Ascending aorta (tissue), 2 donors: ENCODE results near the gene PRRT4. TPM values are rescaled to one million over a fixed set of nuclear protein-coding genes. Genes with fewer than 3 reads are reported as not detected.

ENCODE experiments used
- DNase-seq, 2 donors: peaks; one replicate each; pipeline ENCODE4 v3.0.0-alpha.2; 2019; ENCODE audit warnings: low spot score in 2 of 2
- H3K27ac ChIP-seq, 2 donors: fragments of 200-600 bp; sonication (generic); one replicate each; pipeline ENCODE4 v1.5.1; 2016 to 2017; ENCODE audit warnings: mild to moderate bottlenecking in 1 of 2
- H3K27me3 ChIP-seq: fragments of 200-600 bp; sonication (generic); one replicate; pipeline ENCODE4 v1.5.1; 2017
- H3K36me3 ChIP-seq, 2 donors: fragments of 200-600 bp; sonication (generic); one replicate each; pipeline ENCODE4 v1.5.1; 2016
- H3K4me1 ChIP-seq, 2 donors: fragments of 200-600 bp; sonication (generic); one replicate each; pipeline ENCODE4 v1.5.1; 2016 to 2017; ENCODE audit warnings: mild to moderate bottlenecking in 1 of 2
- H3K4me3 ChIP-seq, 2 donors: fragments of 200-600 bp; sonication (generic); one replicate each; pipeline ENCODE4 v1.5.1; 2016 to 2017; ENCODE audit warnings: mild to moderate bottlenecking in 1 of 2
- H3K9me3 ChIP-seq, 2 donors: fragments of 200-600 bp; sonication (generic); one replicate each; pipeline ENCODE4 v1.5.1; 2016
- CTCF ChIP-seq, 3 experiments: fragments of 200-600 bp in 2 of 3; fragments of 450-650 bp in 1 of 3; sonication (generic) in 2 of 3; IDR thresholded peaks; one replicate each; pipeline ENCODE4 v1.5.1; 2016 to 2019; ENCODE audit warnings: antibody characterized with exemption in 3 of 3, mild to moderate bottlenecking in 1 of 3, moderate library complexity in 1 of 3
- intact Hi-C: fragments of 100-400 bp; cut with DNase I; formaldehyde crosslinking; loops from one replicate; pipeline ENCODE4 v1.15.1; 2023
- total RNA-seq: library from RNA; depleted of rRNA; stranded (reverse); fragments of >200 nt; gene quantifications from one replicate; pipeline ENCODE4 v1.1.0, GENCODE V29; 2016

PRRT4 gene
- total RNA-seq, 1 donor from 2014 or later: 7.6 TPM

DNA sequence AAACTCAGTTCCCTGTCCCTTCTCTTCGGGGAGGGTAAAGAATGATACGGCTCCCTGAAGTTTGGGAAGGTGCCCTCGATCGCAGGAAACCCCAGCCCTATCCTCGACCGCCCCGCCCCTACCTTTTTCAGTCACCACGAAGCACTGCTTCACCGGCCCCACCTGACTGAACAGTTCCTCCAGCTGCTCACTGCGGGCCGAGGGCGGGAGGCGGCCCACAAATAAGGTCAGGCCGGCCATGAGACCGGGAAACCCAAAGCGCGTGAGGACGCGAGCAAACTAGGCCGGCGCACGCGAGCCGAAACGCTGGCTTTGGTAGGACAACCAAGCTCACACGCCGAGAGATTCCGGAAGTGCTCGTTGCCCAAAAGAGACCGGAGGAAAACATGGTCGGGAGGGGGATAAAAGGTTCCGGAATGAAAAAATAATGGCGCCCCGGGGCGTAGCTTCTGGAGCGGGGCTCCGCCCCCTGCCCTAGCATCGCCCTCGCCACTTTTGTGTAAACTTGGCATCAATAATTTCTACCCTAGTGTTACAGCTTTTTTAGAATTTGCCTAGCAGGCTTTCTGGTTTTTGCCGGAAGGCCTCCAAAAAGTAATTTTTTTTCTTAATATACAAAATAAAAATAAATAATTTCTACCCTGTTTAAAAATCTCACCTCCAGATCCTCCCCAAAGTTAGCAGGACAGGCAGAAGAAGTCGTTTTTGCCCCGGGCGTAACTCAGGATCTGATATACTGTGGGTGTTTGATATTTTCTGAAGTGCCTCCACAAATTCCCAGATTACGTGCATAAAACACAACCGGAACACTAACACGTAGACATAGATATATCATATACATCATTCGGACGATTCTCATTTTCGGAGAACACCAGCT, 17.7 kb downstream of the PRRT4 start, which contains the start of gene RBM28:
Gene RBM28, minus strand, starts transcription at position 355 of the 877 bp plus-strand sequence. Its CDS starts 115 bp downstream, at position 240.
- peak within 1 kb of the TSS; percentile 61 to 76 for H3K4me3 ChIP-seq
- H3K4me1 ChIP-seq: peaks cover 4 to 13% of the 10 kb centered on the region in 2 donors
- no peaks in the 10 kb centered on the region for H3K27me3 ChIP-seq
- TF ChIP-seq CTCF (IDR thresholded peaks at IDR 0.05): no peak
- peak within 1 kb of the TSS; percentile 66 to 69 for H3K27ac ChIP-seq
- intact Hi-C loops: loop anchor here (5.0 to 10.0 kb wide), 4 partner anchors 114 to 951 kb away; partner anchors contain the start of genes ARF5, GCC1, HILPDA and TNPO3
- no peaks in the 10 kb centered on the region for H3K9me3 ChIP-seq
- H3K36me3 ChIP-seq: peaks cover 3 to 6% of the 10 kb centered on the region in 2 donors
- DNase-seq: peak; percentile 59 to 92

DNA sequence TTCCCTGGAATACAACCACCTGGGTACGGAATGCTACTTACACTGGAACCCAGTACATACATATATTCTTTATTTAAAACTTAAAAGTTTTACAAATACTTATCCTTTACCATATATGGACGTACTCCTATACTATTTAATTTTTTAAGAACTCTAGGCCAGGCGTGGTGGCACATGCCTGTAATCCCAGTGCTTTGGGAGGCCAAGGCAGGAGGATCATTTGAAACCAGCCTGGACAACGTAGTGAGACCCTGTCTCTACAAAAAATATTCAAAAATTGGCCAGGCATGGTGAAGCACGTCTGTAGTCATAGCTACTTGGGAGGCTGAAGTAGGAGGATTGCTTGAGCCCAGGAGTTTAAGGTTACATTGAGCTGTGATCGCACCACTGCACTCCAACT, 19.8 kb downstream of the PRRT4 start:
- Histone ChIP-seq H3K27ac (no peak overlapping the region), H3K9me3 (no peaks in the 10 kb centered on the region), H3K27me3 (no peaks in the 10 kb centered on the region), H3K4me1 (peaks cover 4 to 13% of the 10 kb centered on the region in 2 donors), H3K36me3 (peaks cover 23 to 26% of the 10 kb centered on the region in 2 donors), H3K4me3 (peak overlapping the region in 1 of 2 donors; percentile 76)
- no peak for TF ChIP-seq CTCF (IDR thresholded peaks at IDR 0.05)
- DNase-seq: no peak
- intact Hi-C loops: loop anchor here (5.0 to 10.0 kb wide), 4 partner anchors 116 to 949 kb away; partner anchors contain the start of genes ARF5, GCC1, HILPDA and TNPO3

- no peak for DNase-seq
- intact Hi-C loops: no loop called here
- Histone ChIP-seq H3K27ac (no peak overlapping the region), H3K36me3 (peaks cover 70 to 75% of the 10 kb centered on the region in 2 donors), H3K27me3 (no peaks in the 10 kb centered on the region), H3K9me3 (no peaks in the 10 kb centered on the region), H3K4me1 (no peaks in the 10 kb centered on the region), H3K4me3 (no peak overlapping the region)
- no peak for TF ChIP-seq CTCF (IDR thresholded peaks at IDR 0.05)
These were observed 25.8 kb downstream of the PRRT4 start for GRCh38 chr7:128335730-128336129.

DNA sequence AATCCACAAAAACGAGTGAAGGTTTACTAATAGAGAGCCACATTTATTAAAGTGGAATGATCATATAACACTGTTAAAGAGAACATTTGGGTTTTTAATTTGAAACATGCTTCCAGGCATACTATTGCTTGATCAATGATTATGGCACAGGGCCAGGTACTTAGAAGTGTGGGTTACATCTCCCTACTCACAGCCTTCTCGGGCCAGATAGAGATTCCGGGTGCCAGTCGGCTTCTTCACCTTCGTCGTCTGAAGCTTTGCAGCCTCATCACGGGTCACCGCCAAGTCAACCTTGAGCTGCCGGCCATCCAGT, 37.2 kb downstream of the PRRT4 start:
- no peak for DNase-seq
- intact Hi-C loops: no loop called here
- H3K27ac ChIP-seq: peak overlapping the region in 1 of 2 donors; percentile 12

More for the DNA sequence above, 37.2 kb downstream of the PRRT4 start:
- TF ChIP-seq CTCF (IDR thresholded peaks at IDR 0.05): no peak
- Histone ChIP-seq H3K36me3 (peaks cover 74 to 93% of the 10 kb centered on the region in 2 donors), H3K27me3 (no peaks in the 10 kb centered on the region), H3K4me1 (no peaks in the 10 kb centered on the region), H3K9me3 (no peaks in the 10 kb centered on the region), H3K4me3 (no peak overlapping the region)
